Large intestine (tissue), 3 donors: Measurements from ENCODE around the gene PRRX2. TPM values are rescaled to one million over a fixed set of nuclear protein-coding genes. Genes with fewer than 3 reads are reported as not detected.
A peak's percentile ranks its signal among the peaks of the same experiment; 100 is the strongest.
"Not testable (repeated sequence)": the region's sequence is repeated elsewhere in the genome, so short reads cannot be mapped to it uniquely, and the experiment has no call there.

Experiments used
- DNase-seq, 2 donors: peaks; one replicate each; pipeline versions ENCODE4 v3.0.0 to v3.0.0-alpha.2; 2013
- H3K27ac ChIP-seq: one replicate; pipeline ENCODE4 v1.5.1; 2013; ENCODE audit warnings: low read length
- H3K27me3 ChIP-seq: 2 replicates; pipeline ENCODE4 v1.6.1; 2013; ENCODE audit warnings: low read length; ENCODE audit not compliant: control insufficient read depth, insufficient read depth
- H3K36me3 ChIP-seq: 2 replicates; pipeline ENCODE4 v1.6.1; 2013; ENCODE audit warnings: low read length; ENCODE audit not compliant: control insufficient read depth, insufficient read depth
- H3K4me1 ChIP-seq: one replicate; pipeline ENCODE4 v1.6.1; 2013; ENCODE audit warnings: low read length; ENCODE audit not compliant: control insufficient read depth, insufficient read depth
- H3K4me3 ChIP-seq: one replicate; pipeline ENCODE4 v1.5.1; 2013; ENCODE audit warnings: low read length
- H3K9me3 ChIP-seq: one replicate; pipeline ENCODE4 v1.6.1; 2013; ENCODE audit warnings: mild to moderate bottlenecking, low read depth, low read length, moderate library complexity; ENCODE audit not compliant: control insufficient read depth
- WGBS: methylation state at CpG from one replicate; pipeline ENCODE4 v1.1.5; 2013; ENCODE audit warnings: low lambda C conversion rate; ENCODE audit not compliant: insufficient coverage; 5-methylcytosine and 5-hydroxymethylcytosine counted together
- polyA plus RNA-seq: library from polyadenylated mRNA; unstranded; fragments of 120-200 nt; gene quantifications from one replicate; pipeline ENCODE4 v1.2.1, GENCODE V29; 2013

Gene PRRX2
- polyA plus RNA-seq, 1 donor: 1.6 TPM

DNA sequence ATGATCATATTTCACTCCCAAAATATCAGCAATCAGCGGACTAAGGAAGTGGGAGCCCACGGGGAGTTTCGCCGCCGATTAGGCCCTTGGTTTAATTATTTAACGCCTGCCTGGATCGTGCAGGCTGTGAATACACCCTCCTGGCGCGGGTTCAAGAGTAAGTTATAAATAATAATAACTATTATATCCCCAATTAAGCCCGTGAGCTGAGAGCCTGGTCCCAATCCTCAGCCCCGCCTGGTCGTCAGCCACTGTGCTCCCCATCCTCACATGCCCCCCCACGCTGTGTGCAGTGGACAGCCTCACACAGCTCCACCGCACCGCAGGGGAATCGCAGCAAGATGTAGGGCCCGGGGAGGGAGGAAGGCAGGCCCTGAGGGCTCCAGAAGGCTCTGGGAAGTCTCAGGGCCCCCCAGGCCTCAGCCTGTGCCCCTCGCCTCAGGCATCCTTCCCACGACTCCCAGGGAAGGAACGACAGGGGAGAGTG is 10.8 kb upstream of the PRRX2 start:
- Histone ChIP-seq H3K4me1 (peaks cover 10% of the 10 kb centered on the region), H3K4me3 (no peak overlapping the region), H3K27ac (no peak overlapping the region), H3K36me3 (no peaks in the 10 kb centered on the region), H3K9me3 (no peaks in the 10 kb centered on the region), H3K27me3 (peaks cover 3% of the 10 kb centered on the region)
- DNase-seq: peak in 1 of 2 donors; percentile 33
- WGBS: 12% methylated on average over 5 of the region's 20 CpGs

DNA sequence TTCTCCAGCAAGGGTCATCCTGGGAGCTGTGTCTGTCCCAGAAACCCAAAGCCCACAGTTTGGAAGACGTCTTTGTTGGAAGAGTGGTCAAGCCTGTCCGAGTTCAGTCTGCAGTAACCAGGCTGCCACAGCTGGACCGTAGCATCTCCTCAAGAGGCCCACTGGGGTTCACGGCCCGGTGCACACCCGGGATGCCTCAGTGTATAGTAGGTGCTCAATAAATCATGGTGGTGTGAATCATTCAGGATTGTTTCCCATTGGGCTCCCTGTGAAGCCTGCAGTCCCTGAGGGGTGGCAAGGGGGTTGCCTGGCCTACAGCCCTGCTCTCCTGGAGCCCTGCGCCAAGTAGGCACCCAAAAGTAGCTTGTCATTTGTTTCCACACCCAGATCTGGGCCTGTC is 10.3 kb upstream of the PRRX2 start:
- no CpG with 5 or more reads among the region's 7 CpGs for WGBS
- peaks cover 3% of the 10 kb centered on the region for H3K27me3 ChIP-seq
- no peaks in the 10 kb centered on the region for H3K9me3 ChIP-seq
- no peaks in the 10 kb centered on the region for H3K36me3 ChIP-seq
- peaks cover 10% of the 10 kb centered on the region for H3K4me1 ChIP-seq
- H3K27ac ChIP-seq: no peak overlapping the region
- no peak for DNase-seq
- H3K4me3 ChIP-seq: no peak overlapping the region

DNA sequence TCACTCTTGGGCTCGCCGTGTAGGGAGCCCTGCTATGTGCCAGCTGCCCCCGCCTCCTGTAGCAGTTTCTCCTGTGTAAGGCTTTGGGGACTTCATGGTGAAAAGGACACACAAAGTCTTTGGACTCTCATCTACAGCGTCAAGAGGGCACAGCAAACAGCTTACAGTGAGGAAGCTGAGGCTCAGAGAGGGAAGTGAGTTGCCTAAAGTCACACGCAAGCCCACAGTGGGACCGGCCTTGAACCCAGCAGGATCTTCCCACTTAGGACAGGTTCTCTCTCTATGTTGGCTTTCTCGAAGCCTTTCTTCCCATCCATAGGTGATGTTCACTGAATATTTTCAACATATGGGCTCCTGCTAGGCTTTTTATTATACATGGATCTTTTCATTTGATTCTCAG is 9.8 kb upstream of the PRRX2 start:
- Histone ChIP-seq H3K27me3 (peaks cover 3% of the 10 kb centered on the region), H3K27ac (no peak overlapping the region), H3K4me3 (no peak overlapping the region), H3K4me1 (peaks cover 10% of the 10 kb centered on the region), H3K36me3 (no peaks in the 10 kb centered on the region), H3K9me3 (no peaks in the 10 kb centered on the region)
- DNase-seq: no peak
- WGBS: 100% methylated on average over 1 of the region's 7 CpGs

- Histone ChIP-seq H3K27me3 (peaks cover 5% of the 10 kb centered on the region), H3K4me1 (peaks cover 10% of the 10 kb centered on the region)
- no CpG with 5 or more reads among the region's 12 CpGs for WGBS
These were observed 8.6 kb upstream of the PRRX2 start for GRCh38 chr9:129656795-129657390.

DNA sequence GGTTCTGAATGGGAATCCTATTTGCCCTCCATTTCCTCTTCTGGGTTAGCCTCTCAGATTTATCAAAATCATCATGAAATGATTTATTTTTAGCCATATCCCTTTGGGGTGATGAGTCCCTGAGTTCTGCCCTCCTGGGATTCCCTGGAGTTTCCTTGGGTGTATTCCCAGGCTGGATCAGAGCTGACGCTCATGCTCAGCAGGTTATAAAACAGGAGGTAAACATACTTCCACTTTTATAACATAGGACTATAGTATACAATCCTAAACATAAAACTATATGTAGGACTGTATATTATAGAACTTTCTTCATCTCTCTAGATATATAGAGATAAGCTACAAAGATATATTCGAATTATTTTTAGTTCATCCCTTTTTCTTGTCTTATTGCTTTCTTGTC is 4.4 kb upstream of the PRRX2 start:
- H3K4me1 ChIP-seq: no peaks in the 10 kb centered on the region
- WGBS: 100% methylated on average over 1 of the region's 2 CpGs
- H3K27ac ChIP-seq: no peak overlapping the region
- DNase-seq: no peak
- H3K36me3 ChIP-seq: no peaks in the 10 kb centered on the region
- H3K9me3 ChIP-seq: peaks cover 6% of the 10 kb centered on the region
- H3K4me3 ChIP-seq: no peak overlapping the region
- peaks cover 30% of the 10 kb centered on the region for H3K27me3 ChIP-seq

More at GRCh38 chr9:129656795-129657390, 8.6 kb upstream of the PRRX2 start:
- Histone ChIP-seq H3K9me3 (no peaks in the 10 kb centered on the region), H3K36me3 (no peaks in the 10 kb centered on the region), H3K27ac (no peak overlapping the region), H3K4me3 (no peak overlapping the region)
- no peak for DNase-seq

GRCh38 chr9:129662239-129662638 is 3.2 kb upstream of the PRRX2 start:
- H3K27ac ChIP-seq, H3K9me3 ChIP-seq, H3K36me3 ChIP-seq, H3K4me1 ChIP-seq, DNase-seq, H3K4me3 ChIP-seq: not testable (repeated sequence)
- H3K27me3 ChIP-seq: peaks cover 43% of the 10 kb centered on the region
- no CpG with 5 or more reads among the region's 3 CpGs for WGBS

GRCh38 chr9:129664746-129665388 is 580 bp upstream of the PRRX2 start:
- WGBS: 0% methylated on average over 1 of the region's 36 CpGs
- Histone ChIP-seq H3K27me3 (peaks cover 59% of the 10 kb centered on the region), H3K4me3 (peak overlapping the region; percentile 18), H3K27ac (no peak overlapping the region), H3K36me3 (no peaks in the 10 kb centered on the region), H3K9me3 (peaks cover 6% of the 10 kb centered on the region), H3K4me1 (peaks cover 5% of the 10 kb centered on the region)
- DNase-seq: no peak

GRCh38 chr9:129665814-129666520 is 520 bp downstream of the PRRX2 start:
- Histone ChIP-seq H3K4me3 (peak overlapping the region; percentile 13), H3K36me3 (no peaks in the 10 kb centered on the region), H3K4me1 (peaks cover 5% of the 10 kb centered on the region), H3K9me3 (peaks cover 6% of the 10 kb centered on the region), H3K27me3 (peaks cover 56% of the 10 kb centered on the region), H3K27ac (no peak overlapping the region)
- no CpG with 5 or more reads among the region's 88 CpGs for WGBS
- no peak for DNase-seq

DNA sequence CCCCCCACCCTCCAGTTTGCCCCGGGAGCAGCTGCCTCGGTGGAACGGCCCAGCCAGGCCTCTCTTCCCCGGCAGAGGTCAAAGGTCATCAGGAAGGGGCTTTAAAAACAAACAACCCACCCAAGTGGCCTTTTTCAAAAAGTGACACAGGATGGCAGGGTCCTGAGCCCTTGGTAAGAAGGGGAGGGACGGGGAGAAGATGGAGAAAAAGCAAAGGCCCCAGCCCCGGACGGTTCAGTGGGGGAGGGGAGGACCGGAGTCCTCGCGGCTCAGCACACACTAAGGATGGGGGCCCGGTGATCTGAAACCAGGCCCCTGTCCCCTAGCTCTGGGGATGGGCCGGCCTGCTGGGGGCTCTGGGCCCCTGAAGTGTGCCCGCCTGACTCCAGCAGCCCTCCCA is 1.1 kb downstream of the PRRX2 start:
- Histone ChIP-seq H3K27me3 (peaks cover 56% of the 10 kb centered on the region), H3K9me3 (peaks cover 6% of the 10 kb centered on the region), H3K36me3 (no peaks in the 10 kb centered on the region), H3K4me3 (peak overlapping the region; percentile 13), H3K27ac (no peak overlapping the region), H3K4me1 (peaks cover 5% of the 10 kb centered on the region)
- no CpG with 5 or more reads among the region's 13 CpGs for WGBS
- DNase-seq: no peak

GRCh38 chr9:129667378-129667777 is 1.9 kb downstream of the PRRX2 start:
- H3K9me3 ChIP-seq: peaks cover 6% of the 10 kb centered on the region
- H3K36me3 ChIP-seq: no peaks in the 10 kb centered on the region
- no peak overlapping the region for H3K4me3 ChIP-seq
- peaks cover 58% of the 10 kb centered on the region for H3K27me3 ChIP-seq
- H3K27ac ChIP-seq: no peak overlapping the region
- 80% methylated on average over 2 of the region's 11 CpGs for WGBS
- peaks cover 5% of the 10 kb centered on the region for H3K4me1 ChIP-seq
- DNase-seq: no peak
